Mucosa of descending colon (tissue), 3 donors: ENCODE measurements around the gene AHRR. TPM values are rescaled to one million over a fixed set of nuclear protein-coding genes. Genes with fewer than 3 reads are reported as not detected.

ENCODE experiments used
- ATAC-seq: fragments of 200-7000 bp; cut with Tn5 transposase; one replicate; pipeline ENCODE4 v1.9.1; 2020; ENCODE audit warnings: mild to moderate bottlenecking, moderate library complexity
- DNase-seq, 3 donors: peaks; one replicate each; pipeline ENCODE4 v3.0.0-alpha.2; 2020
- H3K36me3 ChIP-seq: fragments of 200-600 bp; one replicate; pipeline ENCODE4 v1.8.0; 2021; ENCODE audit warnings: low read depth, mild to moderate bottlenecking
- H3K4me1 ChIP-seq: fragments of 200-600 bp; one replicate; pipeline ENCODE4 v1.8.0; 2021; ENCODE audit warnings: low read depth, mild to moderate bottlenecking
- H3K4me3 ChIP-seq: fragments of 200-600 bp; one replicate; pipeline ENCODE4 v1.8.0; 2021; ENCODE audit warnings: mild to moderate bottlenecking
- H3K9me3 ChIP-seq: fragments of 200-600 bp; one replicate; pipeline ENCODE4 v1.8.0; 2021; ENCODE audit warnings: mild to moderate bottlenecking
- intact Hi-C, 2 donors: fragments of 100-400 bp; cut with DNase I in 1 of 2; cut with micrococcal nuclease in 1 of 2; formaldehyde crosslinking; loops; one replicate each; pipeline versions ENCODE4 v1.11.0 to v1.11.1; 2022; cut with DNase I, micrococcal nuclease
- total RNA-seq, 3 donors: library from RNA; stranded (reverse); fragmentation: NEBNext Ultra II Directional in 2 of 3; extraction: Animal tissue kit (Norgen Biotek cat#: 25700) in 2 of 3; gene quantifications; one replicate each; pipeline versions ENCODE4 v1.2.1 to v1.2.4, GENCODE V29; 2021 to 2023
- TF ChIP-seq, protein P1 (sequence below): fragments of 200-600 bp; IDR thresholded peaks from one replicate; pipeline ENCODE4 v1.8.0; 2022; ENCODE audit warnings: antibody characterized with exemption, mild to moderate bottlenecking
- donor health status: DM: no; HTN: no; CAD: no; lungs with moderate emphysema.
- donor health status: DM: no; HTN: no; CAD: no.
- donor health status: DM: no; HTN: yes; CAD: no.

The AHRR gene
- total RNA-seq, 3 donors from 2014 or later: 2.0 to 3.2 (median 2.3) TPM

DNA sequence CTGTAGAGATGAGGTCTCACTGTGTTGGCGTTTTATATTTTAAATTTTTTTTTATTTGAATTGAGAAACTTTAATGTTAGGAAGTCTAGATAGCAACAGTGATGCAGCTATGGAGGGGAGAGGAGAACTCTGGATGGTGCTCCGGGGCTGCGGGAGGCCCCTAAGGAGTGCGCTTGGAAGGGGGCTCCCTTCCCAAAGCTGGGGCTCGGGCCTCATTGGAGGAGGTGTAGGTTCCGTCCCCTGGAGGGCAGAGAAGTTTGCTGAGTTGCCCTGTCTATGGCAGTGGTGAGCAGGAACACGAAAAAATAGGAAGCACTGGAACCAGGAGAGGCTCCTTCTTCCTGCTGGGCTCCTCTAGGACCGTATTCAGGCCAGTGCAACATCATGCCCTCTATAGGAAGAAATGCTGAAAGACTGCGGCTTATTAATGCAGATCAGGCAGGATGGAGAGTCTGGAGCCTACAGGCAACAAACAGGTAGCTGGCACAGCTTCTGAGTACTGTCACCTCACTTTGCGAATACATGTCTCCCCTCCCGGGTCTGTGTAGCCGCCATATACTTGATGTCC, 16.1 kb downstream of the AHRR start:
- DNase-seq (no peak), ATAC-seq (peak; percentile 70)
- no peak overlapping the region for H3K4me3 ChIP-seq
- no peaks in the 10 kb centered on the region for H3K9me3 ChIP-seq
- intact Hi-C loops: no loop called here
- H3K36me3 ChIP-seq: no peaks in the 10 kb centered on the region
- no peaks in the 10 kb centered on the region for H3K4me1 ChIP-seq
- TF ChIP-seq, protein P1, sequence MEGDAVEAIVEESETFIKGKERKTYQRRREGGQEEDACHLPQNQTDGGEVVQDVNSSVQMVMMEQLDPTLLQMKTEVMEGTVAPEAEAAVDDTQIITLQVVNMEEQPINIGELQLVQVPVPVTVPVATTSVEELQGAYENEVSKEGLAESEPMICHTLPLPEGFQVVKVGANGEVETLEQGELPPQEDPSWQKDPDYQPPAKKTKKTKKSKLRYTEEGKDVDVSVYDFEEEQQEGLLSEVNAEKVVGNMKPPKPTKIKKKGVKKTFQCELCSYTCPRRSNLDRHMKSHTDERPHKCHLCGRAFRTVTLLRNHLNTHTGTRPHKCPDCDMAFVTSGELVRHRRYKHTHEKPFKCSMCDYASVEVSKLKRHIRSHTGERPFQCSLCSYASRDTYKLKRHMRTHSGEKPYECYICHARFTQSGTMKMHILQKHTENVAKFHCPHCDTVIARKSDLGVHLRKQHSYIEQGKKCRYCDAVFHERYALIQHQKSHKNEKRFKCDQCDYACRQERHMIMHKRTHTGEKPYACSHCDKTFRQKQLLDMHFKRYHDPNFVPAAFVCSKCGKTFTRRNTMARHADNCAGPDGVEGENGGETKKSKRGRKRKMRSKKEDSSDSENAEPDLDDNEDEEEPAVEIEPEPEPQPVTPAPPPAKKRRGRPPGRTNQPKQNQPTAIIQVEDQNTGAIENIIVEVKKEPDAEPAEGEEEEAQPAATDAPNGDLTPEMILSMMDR: no peak

DNA sequence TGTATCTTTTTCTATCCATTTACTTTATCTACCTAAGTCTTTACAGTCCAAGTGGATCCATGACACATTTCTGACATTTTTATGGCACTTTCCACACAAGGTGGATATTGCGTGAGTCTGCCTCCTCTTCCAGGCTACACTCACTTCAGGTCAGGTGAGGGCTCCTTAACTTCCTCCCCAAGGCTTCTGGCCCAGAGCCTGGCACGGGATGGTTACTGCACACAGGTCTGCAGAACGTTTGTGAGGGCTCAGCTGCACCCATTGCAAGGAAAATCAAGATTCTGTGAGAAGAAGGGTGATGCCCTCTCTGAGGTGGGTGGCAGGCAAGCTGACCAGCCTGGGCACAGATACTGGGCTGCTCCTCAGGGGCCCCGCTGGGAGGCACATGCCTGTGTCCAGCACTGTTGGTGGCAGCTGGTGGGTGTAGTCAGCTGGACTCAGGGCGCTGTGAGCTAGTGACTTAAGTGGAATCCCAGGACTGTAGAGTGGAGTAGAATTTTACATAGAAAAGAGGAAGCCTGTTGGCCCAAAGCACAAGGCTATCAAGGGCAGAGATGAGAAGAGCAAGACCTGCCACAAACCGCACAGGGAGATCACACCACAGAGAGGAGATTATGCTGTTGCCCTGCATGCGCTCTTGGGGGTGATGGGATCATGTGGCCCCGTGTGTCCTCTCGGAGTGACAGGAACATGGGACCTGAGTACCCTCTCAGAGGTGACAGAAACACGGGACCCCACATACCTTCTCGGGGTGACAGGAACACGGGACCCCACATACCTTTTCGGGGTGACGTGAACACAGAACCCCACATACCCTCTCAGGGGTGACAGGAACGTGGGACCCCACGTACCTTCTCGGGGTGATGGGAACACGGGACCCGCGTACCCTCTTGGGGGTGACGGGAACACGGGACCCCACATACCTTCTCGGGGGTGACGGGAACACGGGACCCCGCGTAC, 21.3 kb downstream of the AHRR start:
- H3K4me3 ChIP-seq: no peak overlapping the region
- intact Hi-C loops: no loop called here
- no peak for DNase-seq
- peaks cover 2% of the 10 kb centered on the region for H3K4me1 ChIP-seq
- TF ChIP-seq, protein P1: no peak
- peak; percentile 10 for ATAC-seq
- H3K9me3 ChIP-seq: no peaks in the 10 kb centered on the region
- no peaks in the 10 kb centered on the region for H3K36me3 ChIP-seq

DNA sequence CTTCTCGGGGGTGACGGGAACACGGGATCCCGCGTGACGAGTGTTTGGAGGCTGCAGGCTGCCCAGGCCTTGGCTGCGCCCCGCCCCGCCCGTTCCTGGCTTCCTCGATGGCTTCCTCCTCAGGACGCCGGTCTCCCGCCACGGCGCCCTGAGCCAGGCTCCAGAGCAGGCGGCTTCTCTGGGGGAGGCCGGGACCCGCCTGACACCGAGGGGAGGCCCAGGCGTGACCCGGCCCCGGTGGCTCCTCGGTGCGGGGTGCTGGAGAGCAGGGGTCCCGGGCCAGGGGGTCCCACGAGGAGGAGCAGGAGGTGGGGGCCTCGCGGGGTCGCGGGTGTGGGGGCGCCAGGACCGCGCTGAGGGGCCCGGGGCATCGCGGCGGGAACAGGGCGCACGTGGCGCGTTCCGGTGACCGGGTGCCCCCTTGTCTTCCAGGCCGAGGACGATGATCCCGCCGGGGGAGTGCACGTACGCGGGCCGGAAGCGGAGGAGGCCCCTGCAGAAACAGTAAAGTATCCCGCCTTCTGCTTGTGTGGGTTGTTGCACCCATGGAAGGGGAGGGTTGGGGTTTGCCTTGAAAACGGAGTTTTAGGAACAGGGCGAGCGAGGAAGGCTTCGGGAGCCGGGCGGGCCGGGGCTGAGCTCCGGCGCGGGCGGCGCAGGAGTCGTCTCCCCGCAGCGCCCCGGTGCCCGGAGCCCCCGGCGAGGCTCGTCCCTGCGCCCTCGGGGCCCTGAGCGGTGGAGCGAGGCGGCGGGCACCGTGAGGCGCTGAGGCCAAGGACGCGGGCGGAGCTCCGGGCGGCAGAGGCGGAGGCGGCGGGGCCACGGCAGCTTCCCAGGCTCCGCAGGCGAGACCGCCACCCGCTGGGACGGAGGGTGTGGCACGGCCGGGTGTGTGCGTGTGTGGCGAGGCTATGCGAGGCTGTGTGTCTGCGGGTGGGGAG, 22.2 kb downstream of the AHRR start:
- Histone ChIP-seq H3K36me3 (no peaks in the 10 kb centered on the region), H3K9me3 (no peaks in the 10 kb centered on the region), H3K4me3 (no peak overlapping the region), H3K4me1 (peaks cover 2% of the 10 kb centered on the region)
- TF ChIP-seq, protein P1: no peak
- intact Hi-C loops: no loop called here
- DNase-seq (peak in 2 of 3 donors; percentile 68 to 82), ATAC-seq (peak; percentile 89)

DNA sequence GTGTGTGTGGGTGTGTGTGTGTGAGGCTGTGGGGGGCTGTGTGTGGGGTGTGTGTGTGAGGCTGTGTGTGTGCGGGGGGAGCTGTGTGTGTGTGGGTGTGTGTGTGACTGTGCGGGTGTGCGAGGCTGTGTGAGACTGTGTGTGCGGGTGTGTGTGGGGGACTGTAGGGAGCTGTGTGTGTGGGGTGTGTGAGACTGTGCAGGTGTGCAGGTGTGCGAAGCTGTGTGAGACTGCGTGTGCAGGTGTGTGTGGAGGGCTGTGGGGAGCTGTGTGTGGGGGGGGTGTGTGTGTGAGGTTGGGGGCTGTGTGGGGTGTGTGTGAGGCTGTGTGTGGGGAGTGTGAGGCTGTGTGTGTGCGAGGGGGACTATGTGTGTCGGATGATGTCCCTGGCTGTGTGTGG, 23.2 kb downstream of the AHRR start:
- DNase-seq: no peak
- TF ChIP-seq, protein P1: no peak
- peaks cover 2% of the 10 kb centered on the region for H3K4me1 ChIP-seq
- no peaks in the 10 kb centered on the region for H3K36me3 ChIP-seq
- ATAC-seq: no peak
- intact Hi-C loops: no loop called here
- H3K4me3 ChIP-seq: no peak overlapping the region
- H3K9me3 ChIP-seq: no peaks in the 10 kb centered on the region

DNA sequence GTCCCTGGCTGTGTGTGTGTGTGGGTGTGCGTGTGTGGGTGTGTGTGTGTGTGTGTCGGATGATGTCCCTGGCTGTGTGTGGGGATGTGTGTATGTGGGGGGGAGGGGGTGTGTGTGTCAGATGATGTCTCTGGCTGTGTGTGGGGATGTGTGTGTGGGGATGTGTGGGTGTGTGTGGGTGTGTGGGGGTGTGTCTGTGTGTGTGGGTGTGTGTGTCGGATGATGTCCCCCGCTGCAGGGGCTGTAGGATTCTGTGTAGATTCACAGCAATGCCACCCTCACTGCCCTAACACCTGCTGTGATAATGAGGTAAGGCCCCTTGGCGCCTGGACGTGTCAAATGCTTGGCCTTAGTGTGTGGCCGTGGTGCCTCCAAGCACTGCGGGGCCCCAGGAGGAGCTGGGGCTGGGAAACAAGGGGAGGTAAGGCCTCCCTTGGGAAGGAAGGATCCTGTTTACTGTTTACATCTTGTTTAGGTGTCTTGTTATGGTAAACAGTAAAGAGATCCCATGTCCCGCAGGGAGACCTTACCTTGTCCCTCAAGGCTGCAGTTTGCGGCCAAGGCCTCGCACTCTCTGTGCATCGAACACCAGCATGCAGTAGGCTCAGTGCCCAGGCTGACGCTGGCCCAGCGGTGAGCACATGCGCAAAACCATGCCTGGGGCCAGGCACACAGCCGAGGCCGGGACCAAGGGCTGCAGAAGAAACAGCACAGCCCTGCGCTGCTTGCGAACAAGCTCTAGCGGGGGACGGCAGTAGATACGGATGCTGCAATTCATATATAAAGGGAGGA, 24.1 kb downstream of the AHRR start:
- TF ChIP-seq, protein P1: no peak
- intact Hi-C loops: no loop called here
- no peaks in the 10 kb centered on the region for H3K36me3 ChIP-seq
- ATAC-seq: no peak
- H3K4me3 ChIP-seq: no peak overlapping the region
- peak in 1 of 3 donors; percentile 43 for DNase-seq
- peaks cover 2% of the 10 kb centered on the region for H3K4me1 ChIP-seq
- H3K9me3 ChIP-seq: no peaks in the 10 kb centered on the region
